GM20431 (cell line): ENCODE measurements around the gene MLH3.

Experiments used
- in situ Hi-C: fragments of 300-500 bp; cut with MseI, MboI; formaldehyde crosslinking; loops from one replicate; pipeline ENCODE4 v1.15.0; 2020; ENCODE audit warnings: low sequenced_read_pairs; ENCODE audit not compliant: unreplicated experiment

Gene MLH3

DNA sequence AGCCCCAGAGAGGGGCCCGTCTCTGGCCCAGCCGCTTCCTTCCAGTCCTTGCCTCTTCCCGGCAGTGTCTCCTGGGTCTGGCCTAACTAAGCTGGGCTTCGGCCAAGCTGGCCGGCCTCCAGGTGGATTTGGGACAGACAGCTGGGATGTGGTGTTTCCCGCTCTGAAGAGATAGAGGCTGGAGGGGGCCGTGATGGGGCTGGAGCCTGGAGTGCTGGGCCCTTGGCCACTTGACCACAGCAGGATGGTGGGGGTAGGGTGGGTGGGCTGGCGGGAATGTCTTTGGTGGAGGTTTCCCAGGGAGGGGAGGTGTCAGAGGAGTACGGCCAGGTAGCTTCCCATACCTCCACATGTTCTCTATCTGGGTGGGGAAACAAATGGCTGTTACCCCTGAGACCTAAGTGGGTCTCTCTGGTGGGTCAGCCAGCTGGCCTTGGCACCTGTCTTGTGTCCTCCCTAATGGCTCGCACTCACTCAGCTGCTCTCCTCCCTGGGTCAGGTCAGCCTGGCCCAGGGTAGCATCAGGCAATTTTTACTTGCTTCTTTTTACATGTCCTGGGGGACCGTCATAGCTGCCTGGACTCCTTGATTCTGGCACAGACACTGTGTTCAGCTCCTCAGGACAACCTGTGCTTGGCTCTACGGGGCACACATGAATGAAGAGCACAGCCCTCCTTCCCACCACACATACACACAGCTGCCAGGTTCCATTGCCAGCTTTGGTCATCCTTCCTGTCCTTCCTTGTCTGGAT, 76.0 kb downstream of the MLH3 start:
- in situ Hi-C loops: no loop called here

DNA sequence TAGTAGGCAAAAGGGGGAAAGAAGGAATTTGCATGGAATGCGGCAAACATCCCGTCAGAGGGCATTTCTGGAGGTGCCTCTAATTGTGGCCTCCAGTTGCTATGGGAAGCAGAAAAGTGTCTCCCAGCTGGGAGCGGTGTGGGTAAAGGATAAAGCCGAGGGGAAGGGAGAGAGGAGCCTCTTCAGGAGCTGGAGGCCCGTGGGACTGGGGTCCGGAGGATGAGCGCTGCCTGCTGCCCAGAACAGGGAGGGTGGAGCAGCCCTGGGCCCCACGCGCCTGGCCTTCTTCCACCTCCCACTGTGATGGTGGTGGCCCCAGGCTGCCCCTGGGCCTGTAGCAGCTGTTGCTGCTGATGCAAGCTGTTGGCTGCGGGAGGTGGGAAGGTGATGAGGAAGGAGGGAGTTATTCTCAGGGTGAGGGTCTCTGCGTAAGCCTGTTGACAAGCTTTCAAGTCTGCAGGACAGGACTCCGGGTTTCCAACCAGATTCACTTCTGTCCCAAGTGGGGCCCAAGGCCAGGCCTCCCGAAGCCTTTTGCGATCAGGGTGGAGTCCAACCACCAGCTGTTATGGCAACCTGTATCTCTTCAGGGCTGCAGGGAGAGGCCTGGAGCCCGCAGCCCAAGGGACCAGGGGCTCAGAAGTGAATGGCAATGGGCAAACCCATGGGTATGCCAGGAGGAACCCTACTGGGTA, 76.8 kb downstream of the MLH3 start:
- in situ Hi-C loops: no loop called here

GRCh38 chr14:74973905-74974363, 77.3 kb downstream of the MLH3 start:
- in situ Hi-C loops: no loop called here

DNA sequence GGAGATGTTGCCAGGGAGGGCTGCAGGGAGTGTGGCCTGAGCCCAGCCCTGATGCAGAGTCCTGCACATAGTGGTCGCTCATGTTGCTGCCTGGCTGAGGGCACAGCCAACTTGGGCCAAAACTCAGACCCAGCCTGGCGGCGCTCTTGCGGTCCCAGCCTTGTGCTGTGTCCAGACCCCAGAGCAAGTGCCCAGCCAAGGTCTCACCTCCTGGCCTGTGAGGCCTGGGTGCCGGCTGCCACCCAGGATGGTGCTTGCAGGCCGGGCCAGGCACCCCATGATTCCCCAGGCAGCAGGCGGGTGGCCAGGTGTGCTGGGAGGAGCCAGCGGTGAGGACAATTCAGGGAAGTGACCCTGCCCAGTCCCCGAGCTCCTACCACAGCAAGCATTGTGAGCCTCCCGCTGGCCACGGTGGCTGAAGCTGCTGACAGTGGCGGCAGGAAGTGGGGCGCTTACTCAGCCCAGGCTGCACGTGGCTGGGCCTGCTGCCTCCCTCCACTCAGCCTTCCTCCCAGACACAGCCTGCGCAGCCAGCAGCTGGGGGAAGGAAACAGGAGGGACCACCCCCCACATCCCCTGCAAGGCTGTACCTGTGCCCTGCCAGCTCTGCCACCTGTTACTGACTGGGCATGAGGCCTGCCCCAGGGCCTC, 78.1 kb downstream of the MLH3 start:
- in situ Hi-C loops: no loop called here

DNA sequence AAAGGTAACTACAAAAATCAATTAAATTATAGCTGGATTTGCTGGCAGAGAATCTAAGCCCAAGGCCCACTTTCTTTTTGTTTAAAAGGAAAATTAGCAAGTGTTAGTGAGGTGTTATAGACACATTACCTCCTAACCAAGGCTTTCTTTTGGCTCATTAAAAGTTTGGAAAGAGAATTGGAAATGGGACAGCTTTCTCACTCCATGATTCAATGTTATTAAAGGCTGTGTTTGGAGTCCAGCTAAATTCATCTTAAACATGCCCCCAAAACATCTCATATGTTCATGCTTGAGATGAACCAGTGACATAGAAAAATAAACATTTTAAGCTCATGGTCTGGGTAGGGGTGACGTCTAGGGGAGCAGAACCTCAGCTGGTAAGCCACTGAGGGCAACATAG, 82.5 kb downstream of the MLH3 start:
- in situ Hi-C loops: no loop called here

- in situ Hi-C loops: no loop called here
These were observed 85.6 kb downstream of the MLH3 start for GRCh38 chr14:74965486-74966153.

GRCh38 chr14:74964787-74965485, 86.3 kb downstream of the MLH3 start:
- in situ Hi-C loops: no loop called here
